Skeletal muscle satellite cell (primary cell): ENCODE results near the gene WWOX.
"Not testable (repeated sequence)": the region's sequence is repeated elsewhere in the genome, so short reads cannot be mapped to it uniquely, and the experiment has no call there.

Source experiments
- H3K27me3 ChIP-seq: 2 replicates; pipeline ENCODE4 v1.7.0; 2013; ENCODE audit warnings: low read length; ENCODE audit not compliant: control insufficient read depth, insufficient read depth
- H3K36me3 ChIP-seq: 2 replicates; pipeline ENCODE4 v1.7.0; 2013; ENCODE audit warnings: mild to moderate bottlenecking, control low read depth, low read length; ENCODE audit not compliant: insufficient read depth
- H3K4me1 ChIP-seq: 2 replicates; pipeline ENCODE4 v1.7.0; 2013; ENCODE audit warnings: low read length; ENCODE audit not compliant: control insufficient read depth, insufficient read depth
- H3K4me2 ChIP-seq: 2 replicates; pipeline ENCODE4 v1.7.0; 2013; ENCODE audit warnings: mild to moderate bottlenecking, low read length
- H3K4me3 ChIP-seq: 2 replicates; pipeline ENCODE4 v1.7.0; 2013; ENCODE audit warnings: low read length
- H3K9ac ChIP-seq: 2 replicates; pipeline ENCODE4 v1.7.0; 2013; ENCODE audit warnings: mild to moderate bottlenecking, low read depth, low read length, moderate library complexity
- H3K9me3 ChIP-seq: replicated peaks from 2 replicates; pipeline ENCODE4 v1.7.0; 2013; ENCODE audit warnings: mild to moderate bottlenecking, control low read depth, low read length

The WWOX gene

DNA sequence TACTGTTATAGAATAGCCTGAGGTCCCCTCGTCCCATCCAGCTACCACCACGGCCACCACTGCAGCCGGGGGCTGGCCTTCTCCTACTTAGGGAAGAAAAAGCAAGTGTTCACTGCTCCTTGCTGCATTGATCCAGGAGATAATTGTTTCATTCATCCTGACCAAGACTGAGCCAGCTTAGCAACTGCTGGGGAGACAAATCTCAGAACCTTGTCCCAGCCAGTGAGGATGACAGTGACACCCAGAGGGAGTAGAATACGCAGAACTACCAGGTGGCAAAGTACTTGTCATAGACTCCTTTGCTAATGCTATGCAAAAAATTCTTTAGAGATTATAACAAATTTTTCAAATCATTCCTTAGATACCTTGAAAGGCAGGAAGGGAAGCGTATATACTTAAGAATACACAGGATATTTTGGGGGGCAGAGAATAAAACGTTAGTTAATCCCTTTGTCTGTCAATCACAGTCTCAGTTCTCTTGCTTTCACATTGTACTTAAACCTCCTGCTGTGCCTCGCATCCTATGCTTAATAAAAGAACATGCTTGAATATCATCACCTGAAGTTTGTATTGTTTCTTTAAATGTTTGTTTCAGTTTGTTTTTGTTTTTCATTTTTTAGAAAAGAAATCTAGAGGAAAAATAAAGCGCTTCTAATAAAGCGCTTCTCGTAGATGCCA, 1112.8 kb downstream of the WWOX start:
- Histone ChIP-seq H3K4me2 (no peak overlapping the region), H3K4me3 (no peak overlapping the region), H3K36me3 (no peaks in the 10 kb centered on the region), H3K9me3 (no peaks in the 10 kb centered on the region), H3K9ac (no peak overlapping the region), H3K27me3 (no peaks in the 10 kb centered on the region), H3K4me1 (no peaks in the 10 kb centered on the region)

DNA sequence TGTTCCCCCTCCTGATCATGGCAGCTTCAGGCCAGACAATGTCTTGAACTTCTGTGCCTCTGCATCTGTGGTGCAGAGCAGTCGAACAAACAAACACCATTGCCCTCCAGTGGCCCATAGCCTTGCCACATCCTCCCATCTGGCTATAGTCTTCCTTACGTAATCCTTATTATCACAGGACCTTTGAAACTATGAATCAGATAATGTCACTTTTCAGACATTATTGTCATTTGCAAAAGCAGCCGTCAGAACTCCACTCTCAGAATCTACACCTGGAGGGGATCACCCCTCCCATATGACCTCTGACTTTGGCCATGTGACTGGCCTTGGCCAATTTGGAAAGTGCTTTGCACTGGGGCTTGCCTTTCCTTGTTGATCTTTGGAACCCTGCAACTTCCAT, 1113.8 kb downstream of the WWOX start:
- Histone ChIP-seq H3K27me3 (no peaks in the 10 kb centered on the region), H3K4me3 (no peak overlapping the region), H3K4me2 (no peak overlapping the region), H3K4me1 (no peaks in the 10 kb centered on the region), H3K36me3 (no peaks in the 10 kb centered on the region), H3K9me3 (no peaks in the 10 kb centered on the region), H3K9ac (no peak overlapping the region)

DNA sequence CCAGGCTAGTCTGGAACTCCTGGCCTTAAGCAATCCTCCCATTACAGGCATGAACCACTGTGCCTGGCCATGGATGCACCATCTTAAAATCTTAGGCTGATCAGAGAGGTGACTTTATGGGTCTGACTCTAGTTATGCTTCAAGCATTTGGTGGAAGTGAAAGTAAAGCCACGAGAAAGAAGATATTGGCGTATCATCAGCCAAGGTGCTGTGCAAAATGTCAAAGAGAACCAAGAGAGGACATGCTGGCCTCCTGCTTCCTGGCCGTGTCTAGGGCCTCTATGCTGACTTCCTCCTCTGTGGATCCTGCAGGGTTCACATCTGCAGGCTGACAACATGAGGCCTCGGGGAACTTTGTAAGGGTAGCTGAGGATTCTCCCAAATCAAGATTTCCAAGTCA, 1115.8 kb downstream of the WWOX start:
- Histone ChIP-seq H3K36me3 (no peaks in the 10 kb centered on the region), H3K4me3 (no peak overlapping the region), H3K4me1 (no peaks in the 10 kb centered on the region), H3K27me3 (no peaks in the 10 kb centered on the region), H3K9ac (no peak overlapping the region), H3K9me3 (peaks cover 6% of the 10 kb centered on the region), H3K4me2 (no peak overlapping the region)

DNA sequence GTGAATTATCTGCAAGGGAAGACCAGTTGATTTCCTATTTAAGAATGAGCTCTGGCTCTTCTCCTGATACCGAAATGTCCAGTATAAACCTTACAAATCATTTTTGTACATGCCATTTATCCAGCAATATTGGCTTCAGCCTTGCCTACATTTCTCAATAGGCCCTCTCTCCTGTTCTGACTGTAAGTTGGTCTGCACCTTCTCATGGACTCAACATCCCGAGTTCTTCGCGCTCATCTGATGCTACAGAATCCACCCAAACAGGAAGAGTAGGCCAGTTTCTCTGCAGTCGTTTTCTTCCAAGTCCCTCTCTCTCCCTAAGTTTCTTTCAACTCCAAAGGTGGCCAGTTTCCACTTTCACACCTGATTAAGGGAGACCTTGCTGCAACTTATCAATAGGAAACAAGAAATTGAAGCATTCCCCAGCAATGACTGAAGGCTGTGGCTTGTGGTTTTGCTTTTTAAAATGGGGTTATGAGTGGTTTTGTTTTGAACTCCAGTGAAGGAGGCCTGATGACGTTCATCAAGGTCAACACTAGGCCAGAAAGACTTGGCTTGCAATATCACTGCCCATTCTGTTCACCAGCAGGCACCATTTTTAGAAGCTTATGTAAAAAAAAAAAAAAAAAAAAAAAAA, 1118.0 kb downstream of the WWOX start:
- H3K27me3 ChIP-seq: no peaks in the 10 kb centered on the region
- no peak overlapping the region for H3K9ac ChIP-seq
- peaks cover 6% of the 10 kb centered on the region for H3K9me3 ChIP-seq
- no peak overlapping the region for H3K4me2 ChIP-seq
- H3K4me1 ChIP-seq: no peaks in the 10 kb centered on the region
- H3K36me3 ChIP-seq: no peaks in the 10 kb centered on the region
- no peak overlapping the region for H3K4me3 ChIP-seq

DNA sequence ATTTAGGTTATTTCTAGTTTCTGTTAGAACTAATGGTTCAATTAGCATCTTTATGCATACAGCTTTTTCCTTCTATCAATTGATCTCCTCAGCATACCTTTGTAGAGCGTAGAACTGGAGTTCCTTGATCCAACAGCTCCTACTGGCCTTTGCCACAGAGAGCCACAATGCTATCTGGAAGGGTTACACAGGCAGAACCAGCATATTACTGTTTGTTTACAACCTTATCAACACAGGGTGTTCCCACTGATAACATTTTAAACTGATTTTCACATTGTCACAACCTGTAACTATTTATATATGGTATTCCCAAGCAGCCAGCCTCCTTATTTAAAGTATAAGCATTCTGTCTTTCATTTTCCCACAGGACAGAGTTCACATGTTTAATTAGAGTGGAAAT, 1118.9 kb downstream of the WWOX start:
- H3K36me3 ChIP-seq: no peaks in the 10 kb centered on the region
- H3K4me1 ChIP-seq: no peaks in the 10 kb centered on the region
- peaks cover 6% of the 10 kb centered on the region for H3K9me3 ChIP-seq
- H3K4me2 ChIP-seq: no peak overlapping the region
- no peak overlapping the region for H3K9ac ChIP-seq
- H3K27me3 ChIP-seq: no peaks in the 10 kb centered on the region
- no peak overlapping the region for H3K4me3 ChIP-seq

DNA sequence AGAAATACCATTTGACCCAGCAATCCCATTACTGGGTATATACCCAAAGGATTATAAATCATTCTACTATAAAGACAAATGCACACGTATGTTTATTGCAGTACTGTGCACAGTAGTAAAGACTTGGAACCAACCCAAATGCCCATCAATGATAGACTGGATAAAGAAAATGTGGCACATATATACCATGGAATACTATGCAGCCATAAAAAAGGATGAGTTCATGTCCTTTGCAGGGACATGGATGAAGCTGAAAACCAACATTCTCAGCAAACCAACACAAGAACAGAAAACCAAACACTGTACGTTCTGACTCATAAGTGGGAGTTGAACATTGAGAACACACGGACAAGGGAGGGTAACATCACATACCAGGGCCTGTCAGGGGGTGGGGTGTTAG, 1126.5 kb downstream of the WWOX start:
- H3K4me3 ChIP-seq, H3K9me3 ChIP-seq, H3K4me1 ChIP-seq, H3K9ac ChIP-seq, H3K27me3 ChIP-seq, H3K4me2 ChIP-seq, H3K36me3 ChIP-seq: not testable (repeated sequence)

DNA sequence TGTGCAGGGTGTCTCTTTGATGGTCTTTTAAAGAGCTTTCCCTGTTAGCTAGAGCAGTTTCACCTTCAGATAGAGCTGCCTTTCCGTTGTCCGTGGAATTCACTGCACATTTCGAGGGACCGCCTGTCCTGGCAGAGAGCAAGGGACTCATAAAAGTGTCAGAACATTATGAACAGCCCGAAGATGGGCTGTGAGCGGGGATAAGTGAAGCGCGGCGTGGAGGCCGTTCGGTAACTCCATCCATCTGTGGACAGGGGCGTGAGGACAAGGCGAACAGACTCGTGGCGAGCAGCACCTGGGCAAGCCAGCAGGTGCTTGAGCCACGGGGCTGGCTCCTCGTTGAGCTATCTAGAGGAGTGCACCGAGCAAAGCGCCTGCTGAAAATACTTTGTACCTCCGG, 1129.9 kb downstream of the WWOX start:
- Histone ChIP-seq H3K36me3 (no peaks in the 10 kb centered on the region), H3K9me3 (peaks cover 4% of the 10 kb centered on the region), H3K4me1 (no peaks in the 10 kb centered on the region), H3K4me3 (no peak overlapping the region), H3K9ac (no peak overlapping the region), H3K27me3 (no peaks in the 10 kb centered on the region), H3K4me2 (no peak overlapping the region)

DNA sequence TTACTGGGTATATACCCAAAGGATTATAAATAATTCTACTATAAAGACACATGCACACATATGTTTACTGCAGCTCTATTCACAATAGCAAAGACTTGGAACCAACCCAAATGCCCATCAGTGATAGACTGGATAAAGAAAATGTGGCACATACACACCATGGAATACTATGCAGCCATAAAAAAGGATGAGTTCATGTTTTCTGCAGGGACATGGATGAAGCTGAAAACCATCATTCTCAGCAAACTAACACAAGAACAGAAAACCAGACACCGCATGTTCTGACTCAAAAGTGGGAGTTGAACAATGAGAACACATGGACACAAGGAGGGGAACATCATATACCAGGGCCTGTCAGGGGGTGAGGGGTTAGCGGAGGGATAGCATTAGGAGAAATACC, 1146.2 kb downstream of the WWOX start:
- H3K4me3 ChIP-seq, H3K27me3 ChIP-seq, H3K4me1 ChIP-seq, H3K4me2 ChIP-seq, H3K9ac ChIP-seq, H3K36me3 ChIP-seq, H3K9me3 ChIP-seq: not testable (repeated sequence)

DNA sequence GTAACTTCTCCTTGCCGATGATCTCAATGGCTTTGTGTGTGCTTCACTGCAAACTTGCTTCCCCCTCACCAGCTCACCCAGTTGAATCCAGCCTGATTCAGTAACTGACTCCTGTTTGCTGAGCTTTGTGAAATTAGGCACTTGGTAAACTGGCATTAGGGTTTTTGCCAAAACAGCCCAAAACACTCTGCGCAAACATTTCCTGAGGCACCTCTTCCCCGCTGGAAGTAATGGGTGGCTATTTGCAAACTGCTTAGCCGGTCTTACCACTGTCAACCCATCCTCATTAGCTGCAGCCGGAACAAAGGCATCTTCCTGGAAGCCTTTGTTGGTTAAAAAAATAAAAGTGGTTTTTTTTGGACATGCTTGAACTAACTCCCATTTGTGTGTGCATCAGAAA, 1147.9 kb downstream of the WWOX start:
- H3K27me3 ChIP-seq: no peaks in the 10 kb centered on the region
- H3K9ac ChIP-seq: no peak overlapping the region
- H3K36me3 ChIP-seq: no peaks in the 10 kb centered on the region
- H3K4me2 ChIP-seq: no peak overlapping the region
- H3K9me3 ChIP-seq: no peaks in the 10 kb centered on the region
- H3K4me1 ChIP-seq: no peaks in the 10 kb centered on the region
- H3K4me3 ChIP-seq: no peak overlapping the region

DNA sequence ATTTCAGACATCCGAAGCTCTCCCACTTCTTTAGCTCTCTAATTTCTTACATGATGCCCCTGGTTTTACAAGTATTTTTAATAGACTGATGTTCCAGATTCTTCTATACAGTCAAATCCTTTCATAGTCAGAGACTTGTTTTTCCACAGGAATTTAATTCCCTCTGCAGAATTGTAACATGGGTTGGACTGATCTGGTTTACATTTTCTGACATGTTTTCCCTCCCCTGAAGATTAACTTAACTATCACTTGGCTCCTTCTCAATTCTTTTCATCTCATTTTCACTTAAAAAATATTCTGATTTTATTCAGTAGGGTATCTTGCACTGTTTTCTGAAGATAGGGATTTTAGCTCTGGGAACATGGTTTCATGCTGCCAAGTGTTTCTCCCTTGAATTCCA, 1148.9 kb downstream of the WWOX start:
- Histone ChIP-seq H3K4me3 (no peak overlapping the region), H3K4me1 (no peaks in the 10 kb centered on the region)

DNA sequence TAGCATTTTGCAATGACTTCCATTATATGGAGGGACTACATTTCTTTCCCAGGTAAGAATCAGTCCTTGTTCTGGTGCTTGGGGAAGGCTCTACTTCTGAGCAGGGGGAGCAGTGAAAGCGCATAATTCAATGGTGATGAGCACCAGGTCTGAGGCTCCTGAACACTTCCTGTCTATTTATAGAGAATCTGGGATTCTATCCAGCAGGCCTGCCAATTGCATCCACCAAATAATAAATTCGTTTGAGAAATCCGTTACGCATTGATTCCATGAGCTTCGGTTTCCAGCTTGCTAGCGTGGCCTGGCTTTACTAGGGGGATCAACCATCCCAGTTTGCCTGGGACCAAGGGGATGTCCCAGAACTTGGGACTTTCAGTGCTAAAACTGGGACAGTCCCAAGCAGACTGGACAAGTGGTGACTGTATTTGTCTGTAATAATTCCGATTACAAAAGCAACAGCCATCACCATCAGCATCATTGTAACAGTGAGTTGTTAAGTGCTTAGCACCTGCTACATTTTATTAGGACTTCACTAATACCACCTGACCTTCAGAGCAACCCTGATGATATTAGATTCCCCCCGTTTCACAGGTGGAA, 1151.1 kb downstream of the WWOX start:
- Histone ChIP-seq H3K9ac (no peak overlapping the region), H3K4me1 (no peaks in the 10 kb centered on the region), H3K4me3 (no peak overlapping the region), H3K36me3 (no peaks in the 10 kb centered on the region), H3K4me2 (no peak overlapping the region), H3K9me3 (no peaks in the 10 kb centered on the region), H3K27me3 (no peaks in the 10 kb centered on the region)

More for the DNA sequence above, 1148.9 kb downstream of the WWOX start:
- H3K9ac ChIP-seq: no peak overlapping the region
- no peaks in the 10 kb centered on the region for H3K27me3 ChIP-seq
- H3K36me3 ChIP-seq: no peaks in the 10 kb centered on the region
- H3K9me3 ChIP-seq: no peaks in the 10 kb centered on the region
- no peak overlapping the region for H3K4me2 ChIP-seq

DNA sequence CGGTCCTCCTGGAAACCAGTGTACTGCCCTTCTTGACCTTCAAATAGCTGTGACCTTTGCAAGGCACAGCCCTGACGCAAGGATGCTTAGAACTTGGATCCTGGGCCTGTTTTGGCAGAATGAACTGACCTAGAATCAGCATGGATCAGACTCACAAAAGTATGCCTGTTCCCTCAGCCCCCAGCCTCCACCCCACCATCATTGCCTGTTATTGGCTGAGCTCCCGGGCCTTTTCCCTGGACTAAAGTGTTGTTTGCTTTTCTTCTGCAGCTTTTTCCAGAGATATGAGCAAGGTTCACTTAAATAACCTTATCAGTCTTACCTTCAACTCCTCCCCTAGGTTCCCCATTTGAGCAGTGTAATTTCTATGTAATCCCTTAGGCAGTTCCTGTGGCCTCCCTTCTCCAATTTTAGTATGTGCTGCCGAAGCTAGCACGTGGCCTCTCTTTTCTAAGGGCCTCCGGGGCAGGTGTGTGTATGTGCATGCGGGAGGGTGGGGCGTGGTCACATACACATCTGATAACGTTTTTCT, 1153.7 kb downstream of the WWOX start:
- Histone ChIP-seq H3K36me3 (no peaks in the 10 kb centered on the region), H3K27me3 (no peaks in the 10 kb centered on the region), H3K4me1 (no peaks in the 10 kb centered on the region), H3K9me3 (no peaks in the 10 kb centered on the region), H3K4me3 (no peak overlapping the region), H3K4me2 (no peak overlapping the region), H3K9ac (no peak overlapping the region)
